ENCODE data around the gene PRELID2.
A peak's percentile ranks its signal among the peaks of the same experiment; 100 is the strongest.

The PRELID2 gene

DNA sequence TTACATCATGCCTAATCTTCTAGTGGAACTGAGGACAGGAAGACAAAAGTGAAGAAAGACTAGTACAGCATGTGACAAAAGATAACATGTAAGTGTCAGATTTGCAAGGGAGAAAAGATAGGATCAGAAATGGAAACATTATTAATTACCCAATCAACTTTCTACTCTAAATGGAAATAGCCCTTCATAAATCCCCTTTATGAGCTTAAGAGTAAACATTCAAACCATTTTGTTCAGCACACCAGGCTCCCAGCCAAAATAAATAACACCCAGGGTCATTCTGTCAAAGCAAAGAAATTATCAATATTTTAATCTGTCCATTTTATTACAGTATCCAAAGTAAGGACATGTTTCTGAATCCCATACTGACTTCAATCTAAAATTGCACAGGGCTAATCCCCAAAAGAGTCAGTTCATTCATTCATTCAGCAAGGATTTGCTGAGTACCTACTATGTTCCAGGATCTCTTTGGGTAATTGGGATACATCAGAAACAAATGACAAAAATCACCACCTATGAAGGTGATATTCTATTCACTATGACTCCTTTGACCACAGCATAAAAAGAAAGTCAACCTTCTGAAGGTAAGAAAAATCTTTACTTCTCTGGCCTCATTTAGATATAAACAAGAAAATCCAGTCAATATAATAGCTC lies 5.3 kb downstream of the PRELID2 start:
- DNase-seq (ENCODE audit: low read depth) = no peak
- H3K4me3 ChIP-seq (ENCODE audit: low read depth, low read length) = no peak overlapping the region
- TF ChIP-seq CTCF (IDR thresholded peaks at IDR 0.05; ENCODE audit: low read depth, low read length, missing control alignments) = no peak

DNA sequence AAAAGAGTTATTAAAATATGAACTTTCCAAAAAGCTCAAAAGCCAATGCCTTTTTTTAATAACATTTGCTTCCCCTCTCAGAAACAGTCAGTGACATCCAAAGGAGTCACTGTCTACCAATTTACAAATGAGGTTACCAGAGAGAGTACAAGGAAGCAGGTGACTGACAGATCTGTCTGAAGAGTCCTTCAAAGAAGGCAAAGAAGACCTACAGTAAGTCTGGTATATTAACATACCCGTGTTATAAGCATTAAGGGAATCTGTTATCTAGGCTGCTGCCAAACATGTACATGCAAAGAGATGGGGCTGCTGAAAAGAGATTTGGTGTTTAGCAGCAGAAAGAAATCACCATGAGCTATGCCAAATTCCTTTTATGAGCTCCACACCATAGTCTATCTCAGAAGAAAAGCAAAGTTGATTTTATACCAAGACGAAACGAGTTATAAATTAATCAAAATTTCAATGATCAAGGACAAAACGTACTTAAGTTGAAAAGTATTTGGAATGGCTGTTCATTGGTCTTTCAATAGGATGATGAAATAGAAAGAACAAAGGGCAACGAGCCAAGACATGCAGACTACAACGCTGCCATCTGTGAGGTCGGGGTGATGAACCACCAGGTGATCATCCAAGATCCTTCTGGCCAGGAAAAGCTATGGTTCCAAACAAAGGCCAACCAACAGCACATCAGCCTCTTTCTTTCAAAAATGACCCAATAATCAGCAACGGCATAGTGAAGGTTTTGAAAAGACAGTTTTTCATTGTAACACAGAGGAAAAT lies 8.1 kb downstream of the PRELID2 start:
- peak; percentile 2 for TF ChIP-seq CTCF (IDR thresholded peaks at IDR 0.05; ENCODE audit: low read depth, low read length, missing control alignments)
- DNase-seq (ENCODE audit: low read depth) = no peak
- H3K4me3 ChIP-seq (ENCODE audit: low read depth, low read length) = no peak overlapping the region

GRCh38 chr5:145825751-145826180 lies 9.4 kb downstream of the PRELID2 start:
- peak; percentile 63 for TF ChIP-seq CTCF (IDR thresholded peaks at IDR 0.05; ENCODE audit: low read depth, low read length, missing control alignments)
- DNase-seq (ENCODE audit: low read depth) = peak; percentile 16
- H3K4me3 ChIP-seq (ENCODE audit: low read depth, low read length) = no peak overlapping the region

- TF ChIP-seq CTCF (IDR thresholded peaks at IDR 0.05; ENCODE audit: low read depth, low read length, missing control alignments) = no peak
- DNase-seq (ENCODE audit: low read depth) = no peak
- H3K4me3 ChIP-seq (ENCODE audit: low read depth, low read length) = no peak overlapping the region
Observed at GRCh38 chr5:145824040-145824439, 11.1 kb downstream of the PRELID2 start.

- TF ChIP-seq CTCF (IDR thresholded peaks at IDR 0.05; ENCODE audit: low read depth, low read length, missing control alignments) = no peak
- no peak for DNase-seq (ENCODE audit: low read depth)
- no peak overlapping the region for H3K4me3 ChIP-seq (ENCODE audit: low read depth, low read length)
Observed at GRCh38 chr5:145818604-145819003, 16.5 kb downstream of the PRELID2 start.

DNA sequence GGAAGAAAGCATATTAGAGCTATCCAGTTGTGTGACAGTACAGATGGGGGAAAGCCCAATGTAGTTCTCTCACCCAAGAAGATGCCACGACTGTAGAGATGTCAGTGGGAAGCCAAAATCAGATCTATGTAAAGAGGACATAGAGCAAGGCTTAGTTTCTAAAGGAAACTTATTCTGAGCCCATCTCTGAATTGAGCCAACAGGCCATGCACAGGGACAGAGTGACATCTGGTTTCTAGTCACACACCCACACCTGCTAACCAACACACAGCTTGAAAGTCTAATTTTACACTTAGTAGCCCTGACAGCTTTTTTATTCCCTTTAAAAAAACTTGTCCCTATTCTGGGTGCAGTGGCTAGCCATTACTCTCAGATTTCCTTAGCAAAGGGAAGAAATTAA lies 22.3 kb downstream of the PRELID2 start:
- no peak for TF ChIP-seq CTCF (IDR thresholded peaks at IDR 0.05; ENCODE audit: low read depth, low read length, missing control alignments)
- no peak for DNase-seq (ENCODE audit: low read depth)
- H3K4me3 ChIP-seq (ENCODE audit: low read depth, low read length) = no peak overlapping the region
